HepG2 (cell line): ENCODE results near the gene KIAA2012. TPM values are rescaled to one million over a fixed set of nuclear protein-coding genes. Genes with fewer than 3 reads are reported as not detected.

Experiments
- ATRX ChIP-seq: sonication (generic); formaldehyde crosslinking; IDR thresholded peaks from 2 replicates; pipeline ENCODE4 v1.4.0; 2020; ENCODE audit warnings: missing genetic modification reagents, borderline replicate concordance
- CBX2 ChIP-seq, 2 experiments: fragments of 200-600 bp in 1 of 2; sonication (generic); formaldehyde crosslinking in 1 of 2; IDR thresholded peaks; 2 replicates each; pipeline versions ENCODE4 v1.7.0 to v1.8.1; 2018 to 2022; ENCODE audit warnings: low read depth in 2 of 2, low read length in 1 of 2, mild to moderate bottlenecking in 1 of 2, missing genetic modification reagents in 1 of 2
- CEBPB ChIP-seq: IDR thresholded peaks from 2 replicates; pipeline ENCODE4 v1.6.1; 2011; ENCODE audit warnings: low read depth, low read length, improper control_type of control experiment, borderline replicate concordance
- ELF3 ChIP-seq: IDR thresholded peaks from 2 replicates; pipeline ENCODE4 v1.6.1; 2016; ENCODE audit warnings: missing genetic modification reagents, missing compliant biosample characterization
- ERF ChIP-seq: IDR thresholded peaks from 2 replicates; pipeline ENCODE4 v1.6.1; 2018; ENCODE audit warnings: missing biosample characterization, missing genetic modification reagents
- HOXA7 ChIP-seq: sonication (generic); formaldehyde crosslinking; IDR thresholded peaks from 2 replicates; pipeline ENCODE4 v1.8.1; 2022; ENCODE audit warnings: mild to moderate bottlenecking, missing genetic modification reagents, moderate library complexity
- KDM1A ChIP-seq: IDR thresholded peaks from 2 replicates; pipeline ENCODE4 v1.6.1; 2016; ENCODE audit warnings: missing compliant biosample characterization
- NCOR1 ChIP-seq: fragments of 200-600 bp; sonication (generic); IDR thresholded peaks from 2 replicates; pipeline ENCODE4 v1.7.0; 2017; ENCODE audit warnings: antibody characterized with exemption, low read length, borderline replicate concordance
- NFE2 ChIP-seq: sonication (generic); formaldehyde crosslinking; IDR thresholded peaks from 2 replicates; pipeline ENCODE4 v1.4.0; 2020; ENCODE audit warnings: missing genetic modification reagents
- NONO ChIP-seq, 2 experiments: fragments of 450-650 bp in 1 of 2; sonication (generic) in 1 of 2; formaldehyde crosslinking in 1 of 2; IDR thresholded peaks in 1 of 2; conservative IDR thresholded peaks in 1 of 2; 2 replicates each; pipeline versions ENCODE4 v1.6.1 to v1.8.0; 2017 to 2022; ENCODE audit warnings: mild to moderate bottlenecking in 1 of 2, missing genetic modification reagents in 1 of 2, moderate library complexity in 1 of 2
- RBFOX2 ChIP-seq: fragments of 200-400 bp; formaldehyde crosslinking; IDR thresholded peaks from 2 replicates; pipeline ENCODE4 v1.6.1; 2017; ENCODE audit warnings: low read depth, mild to moderate bottlenecking, low read length
- RFX5 ChIP-seq: IDR thresholded peaks from 2 replicates; pipeline ENCODE4 v1.6.1; 2011; ENCODE audit warnings: low read depth, low read length, improper control_type of control experiment
- SIX4 ChIP-seq: sonication (generic); formaldehyde crosslinking; IDR thresholded peaks from 2 replicates; pipeline ENCODE4 v1.4.0; 2020; ENCODE audit warnings: missing genetic modification reagents
- SRF ChIP-seq: IDR thresholded peaks from 2 replicates; pipeline ENCODE4 v1.6.1; 2011; ENCODE audit warnings: mild to moderate bottlenecking, low read depth, low read length, moderate library complexity
- ZBTB8A ChIP-seq: sonication (generic); formaldehyde crosslinking; IDR thresholded peaks from 2 replicates; pipeline ENCODE4 v1.4.0; 2020; ENCODE audit warnings: mild to moderate bottlenecking, low read depth, missing genetic modification reagents, borderline replicate concordance
- ZFP1 ChIP-seq: IDR thresholded peaks from 2 replicates; pipeline ENCODE4 v1.6.1; 2016
- ZMYM3 ChIP-seq: sonication (generic); formaldehyde crosslinking; IDR thresholded peaks from 2 replicates; pipeline ENCODE4 v1.5.1; 2020; ENCODE audit warnings: mild to moderate bottlenecking, missing genetic modification reagents
- ZNF207 ChIP-seq: fragments of 450-650 bp; IDR thresholded peaks from 2 replicates; pipeline ENCODE4 v1.6.1; 2016; ENCODE audit warnings: antibody characterized with exemption, borderline replicate concordance
- ZNF546 ChIP-seq: sonication (generic); formaldehyde crosslinking; conservative IDR thresholded peaks from 2 replicates; pipeline ENCODE4 v1.8.1; 2023; ENCODE audit warnings: mild to moderate bottlenecking, missing genetic modification reagents
- ZNF839 ChIP-seq: sonication (generic); formaldehyde crosslinking; IDR thresholded peaks from 2 replicates; pipeline ENCODE4 v1.4.0; 2020; ENCODE audit warnings: missing genetic modification reagents, mild to moderate bottlenecking, borderline replicate concordance
- polyA plus RNA-seq, 8 experiments: library from polyadenylated mRNA; depleted of rRNA in 3 of 8; stranded (reverse) in 7 of 8; unstranded in 1 of 8; fragments of >200 nt; fragmentation: Illumina TruSeq in 4 of 8; extraction: Trizol in 4 of 8; gene quantifications; 2 replicates each; pipeline versions ENCODE4 v1.2.1 to v1.2.3, GENCODE V29; 2011 to 2016; ENCODE audit warnings: low read depth in 4 of 8, missing spikeins in 1 of 8, mixed read lengths in 1 of 8; ENCODE audit not compliant: insufficient read depth in 1 of 8
- total RNA-seq, 5 experiments: library from RNA; depleted of rRNA; stranded (reverse); fragments of >200 nt; fragmentation: Illumina TruSeq; extraction: Trizol; gene quantifications; 2 replicates each; pipeline ENCODE4 v1.2.3, GENCODE V29; 2016; ENCODE audit warnings: low read depth in 1 of 5
- TF ChIP-seq, protein P1 (sequence below): sonication (generic); formaldehyde crosslinking; IDR thresholded peaks from 2 replicates; pipeline ENCODE4 v1.4.0; 2020; ENCODE audit warnings: mild to moderate bottlenecking, missing genetic modification reagents
- TF ChIP-seq, protein P2 (sequence below): IDR thresholded peaks from 2 replicates; pipeline ENCODE4 v1.6.1; 2016; ENCODE audit warnings: mild to moderate bottlenecking
- TF ChIP-seq, protein P3 (sequence below): sonication (generic); formaldehyde crosslinking; IDR thresholded peaks from 2 replicates; pipeline ENCODE4 v1.4.0; 2020; ENCODE audit warnings: missing genetic modification reagents, borderline replicate concordance
- TF ChIP-seq, protein P4 (sequence below): sonication (generic); formaldehyde crosslinking; conservative IDR thresholded peaks from 2 replicates; pipeline ENCODE4 v1.5.0; 2020; ENCODE audit warnings: missing genetic modification reagents

The KIAA2012 gene
- total and polyA plus RNA-seq, 2 of the 13 experiments (the other 11 are each of a cell fraction or from before 2014, with no cell fraction given), result not detected

DNA sequence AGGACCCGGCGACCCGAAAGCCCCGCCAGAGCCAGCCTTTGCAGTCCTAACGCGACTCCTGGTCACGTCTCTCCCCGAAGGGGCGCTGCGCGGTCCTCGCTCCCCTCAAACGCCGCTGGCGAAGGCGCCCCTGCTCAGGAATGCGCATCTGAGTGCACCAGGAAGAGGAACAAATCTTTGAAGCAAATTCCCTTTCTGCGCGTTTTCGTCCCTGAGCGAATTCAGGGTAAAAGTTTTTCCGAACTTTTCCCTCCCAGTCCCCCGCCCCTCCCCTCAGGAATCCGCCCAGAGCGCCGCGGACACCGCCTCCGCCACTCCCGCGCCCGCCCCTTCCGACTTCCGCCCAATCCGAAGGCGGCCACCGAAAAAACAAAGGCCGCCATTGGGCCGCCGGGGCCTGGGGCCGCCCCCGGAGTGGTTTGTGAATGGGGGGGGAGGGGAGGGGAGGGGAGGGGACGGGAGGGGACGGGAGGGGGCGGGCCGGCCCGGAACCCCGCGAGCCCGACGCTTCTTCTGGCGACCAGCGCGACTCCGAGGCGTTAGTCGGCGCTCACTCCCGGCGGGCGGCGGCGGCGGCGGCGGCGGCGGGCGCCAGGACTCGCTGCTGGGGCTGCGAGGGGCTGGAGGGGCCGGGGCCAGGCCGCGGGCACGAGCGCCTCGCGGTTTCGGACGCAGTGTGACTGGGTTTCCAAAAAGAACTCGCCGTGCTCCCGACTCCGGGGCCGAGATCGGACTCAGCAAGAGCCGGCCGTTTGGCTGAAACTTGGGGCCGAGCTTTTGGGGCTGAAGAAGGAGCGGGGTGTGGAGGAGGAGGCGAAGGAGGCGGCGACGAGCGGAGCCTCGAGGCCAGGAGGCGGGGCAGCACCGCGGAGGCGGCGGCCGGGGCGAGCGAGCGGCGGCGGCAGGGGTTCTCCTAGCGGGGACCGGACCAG lies 39.5 kb upstream of the KIAA2012 start, which contains the start of gene FZD7 (continued):
- TF ChIP-seq ZNF207 (no peak), CBX2 (IDR thresholded peaks at IDR 0.05; ENCODE audit: low read depth, low read length) (no peak), CBX2 (CRISPR knock-in tag; IDR thresholded peaks at IDR 0.05; ENCODE audit: low read depth) (no peak; the same call in 1 of the 2 replicates), ZBTB8A (CRISPR knock-in tag) (no peak), CEBPB (no peak), ATRX (no peak), RBFOX2 (no peak; the same call in 1 of the 2 replicates), SIX4 (CRISPR knock-in tag) (no peak), RFX5 (no peak), HOXA7 (no peak), SRF (no peak), NCOR1 (no peak), NFE2 (CRISPR knock-in tag) (no peak), KDM1A (CRISPR knock-in tag) (no peak), ZMYM3 (CRISPR knock-in tag) (no peak), ZNF546 (CRISPR knock-in tag) (no peak), ELF3 (CRISPR knock-in tag) (peak; percentile 14; the same call in 1 of the 2 replicates), ERF (CRISPR knock-in tag) (no peak), NONO (IDR thresholded peaks at IDR 0.05) (no peak), NONO (CRISPR knock-in tag; conservative IDR thresholded peaks at IDR 0.05) (no peak), ZFP1 (CRISPR knock-in tag) (no peak), ZNF839 (CRISPR knock-in tag) (no peak)
- TF ChIP-seq, protein P1, sequence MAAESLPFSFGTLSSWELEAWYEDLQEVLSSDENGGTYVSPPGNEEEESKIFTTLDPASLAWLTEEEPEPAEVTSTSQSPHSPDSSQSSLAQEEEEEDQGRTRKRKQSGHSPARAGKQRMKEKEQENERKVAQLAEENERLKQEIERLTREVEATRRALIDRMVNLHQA (CRISPR knock-in tag), result no peak
- TF ChIP-seq, protein P2, sequence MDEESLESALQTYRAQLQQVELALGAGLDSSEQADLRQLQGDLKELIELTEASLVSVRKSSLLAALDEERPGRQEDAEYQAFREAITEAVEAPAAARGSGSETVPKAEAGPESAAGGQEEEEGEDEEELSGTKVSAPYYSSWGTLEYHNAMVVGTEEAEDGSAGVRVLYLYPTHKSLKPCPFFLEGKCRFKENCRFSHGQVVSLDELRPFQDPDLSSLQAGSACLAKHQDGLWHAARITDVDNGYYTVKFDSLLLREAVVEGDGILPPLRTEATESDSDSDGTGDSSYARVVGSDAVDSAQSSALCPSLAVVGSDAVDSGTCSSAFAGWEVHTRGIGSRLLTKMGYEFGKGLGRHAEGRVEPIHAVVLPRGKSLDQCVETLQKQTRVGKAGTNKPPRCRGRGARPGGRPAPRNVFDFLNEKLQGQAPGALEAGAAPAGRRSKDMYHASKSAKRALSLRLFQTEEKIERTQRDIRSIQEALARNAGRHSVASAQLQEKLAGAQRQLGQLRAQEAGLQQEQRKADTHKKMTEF (CRISPR knock-in tag), result no peak
- TF ChIP-seq, protein P3, sequence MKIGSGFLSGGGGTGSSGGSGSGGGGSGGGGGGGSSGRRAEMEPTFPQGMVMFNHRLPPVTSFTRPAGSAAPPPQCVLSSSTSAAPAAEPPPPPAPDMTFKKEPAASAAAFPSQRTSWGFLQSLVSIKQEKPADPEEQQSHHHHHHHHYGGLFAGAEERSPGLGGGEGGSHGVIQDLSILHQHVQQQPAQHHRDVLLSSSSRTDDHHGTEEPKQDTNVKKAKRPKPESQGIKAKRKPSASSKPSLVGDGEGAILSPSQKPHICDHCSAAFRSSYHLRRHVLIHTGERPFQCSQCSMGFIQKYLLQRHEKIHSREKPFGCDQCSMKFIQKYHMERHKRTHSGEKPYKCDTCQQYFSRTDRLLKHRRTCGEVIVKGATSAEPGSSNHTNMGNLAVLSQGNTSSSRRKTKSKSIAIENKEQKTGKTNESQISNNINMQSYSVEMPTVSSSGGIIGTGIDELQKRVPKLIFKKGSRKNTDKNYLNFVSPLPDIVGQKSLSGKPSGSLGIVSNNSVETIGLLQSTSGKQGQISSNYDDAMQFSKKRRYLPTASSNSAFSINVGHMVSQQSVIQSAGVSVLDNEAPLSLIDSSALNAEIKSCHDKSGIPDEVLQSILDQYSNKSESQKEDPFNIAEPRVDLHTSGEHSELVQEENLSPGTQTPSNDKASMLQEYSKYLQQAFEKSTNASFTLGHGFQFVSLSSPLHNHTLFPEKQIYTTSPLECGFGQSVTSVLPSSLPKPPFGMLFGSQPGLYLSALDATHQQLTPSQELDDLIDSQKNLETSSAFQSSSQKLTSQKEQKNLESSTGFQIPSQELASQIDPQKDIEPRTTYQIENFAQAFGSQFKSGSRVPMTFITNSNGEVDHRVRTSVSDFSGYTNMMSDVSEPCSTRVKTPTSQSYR (CRISPR knock-in tag), result 0 out of 2 replicates have a peak, but pooled peaks have one; percentile 6
- TF ChIP-seq, protein P4, sequence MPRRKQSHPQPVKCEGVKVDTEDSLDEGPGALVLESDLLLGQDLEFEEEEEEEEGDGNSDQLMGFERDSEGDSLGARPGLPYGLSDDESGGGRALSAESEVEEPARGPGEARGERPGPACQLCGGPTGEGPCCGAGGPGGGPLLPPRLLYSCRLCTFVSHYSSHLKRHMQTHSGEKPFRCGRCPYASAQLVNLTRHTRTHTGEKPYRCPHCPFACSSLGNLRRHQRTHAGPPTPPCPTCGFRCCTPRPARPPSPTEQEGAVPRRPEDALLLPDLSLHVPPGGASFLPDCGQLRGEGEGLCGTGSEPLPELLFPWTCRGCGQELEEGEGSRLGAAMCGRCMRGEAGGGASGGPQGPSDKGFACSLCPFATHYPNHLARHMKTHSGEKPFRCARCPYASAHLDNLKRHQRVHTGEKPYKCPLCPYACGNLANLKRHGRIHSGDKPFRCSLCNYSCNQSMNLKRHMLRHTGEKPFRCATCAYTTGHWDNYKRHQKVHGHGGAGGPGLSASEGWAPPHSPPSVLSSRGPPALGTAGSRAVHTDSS, result no peak
